Tibial artery (tissue), 4 donors: ENCODE results near the gene DDHD1.

Source experiments
- DNase-seq, 2 donors: peaks; one replicate each; pipeline ENCODE4 v3.0.0-alpha.2; 2019
- H3K27ac ChIP-seq, 2 donors: fragments of 200-600 bp; sonication (generic) in 1 of 2; 1 replicate in 1 of 2; 2 replicates in 1 of 2; pipeline ENCODE4 v1.5.1; 2018 to 2019; ENCODE audit warnings: mild to moderate bottlenecking in 1 of 2
- H3K27me3 ChIP-seq, 2 donors: fragments of 200-600 bp; sonication (generic) in 1 of 2; one replicate each; pipeline versions ENCODE4 v1.5.1 to v1.6.0; 2016 to 2019
- H3K36me3 ChIP-seq, 3 donors: fragments of 200-600 bp; sonication (generic) in 2 of 3; one replicate each; pipeline ENCODE4 v1.5.1; 2016 to 2019; ENCODE audit warnings: mild to moderate bottlenecking in 2 of 3
- H3K4me1 ChIP-seq, 4 donors: fragments of 200-600 bp; sonication (generic) in 2 of 4; 1 replicate in 3 of 4; 2 replicates in 1 of 4; pipeline ENCODE4 v1.5.1; 2016 to 2019
- H3K4me3 ChIP-seq, 2 donors: fragments of 200-600 bp; sonication (generic) in 1 of 2; 1 replicate in 1 of 2; 2 replicates in 1 of 2; pipeline ENCODE4 v1.5.1; 2018 to 2019; ENCODE audit warnings: mild to moderate bottlenecking in 2 of 2
- H3K9me3 ChIP-seq, 3 donors: fragments of 200-600 bp; sonication (generic) in 1 of 3; one replicate each; pipeline ENCODE4 v1.5.1; 2016 to 2019
- intact Hi-C: fragments of 100-400 bp; cut with DNase I; formaldehyde crosslinking; loops from one replicate; pipeline ENCODE4 v1.15.0; 2023; ENCODE audit warnings: low total_unique reads
- TF ChIP-seq, protein P1 (sequence below), 2 experiments: fragments of 200-600 bp in 1 of 2; fragments of 450-650 bp in 1 of 2; IDR thresholded peaks; one replicate each; pipeline ENCODE4 v1.5.1; 2017 to 2019; ENCODE audit warnings: antibody characterized with exemption in 2 of 2, mild to moderate bottlenecking in 1 of 2, moderate library complexity in 1 of 2

Gene DDHD1

DNA sequence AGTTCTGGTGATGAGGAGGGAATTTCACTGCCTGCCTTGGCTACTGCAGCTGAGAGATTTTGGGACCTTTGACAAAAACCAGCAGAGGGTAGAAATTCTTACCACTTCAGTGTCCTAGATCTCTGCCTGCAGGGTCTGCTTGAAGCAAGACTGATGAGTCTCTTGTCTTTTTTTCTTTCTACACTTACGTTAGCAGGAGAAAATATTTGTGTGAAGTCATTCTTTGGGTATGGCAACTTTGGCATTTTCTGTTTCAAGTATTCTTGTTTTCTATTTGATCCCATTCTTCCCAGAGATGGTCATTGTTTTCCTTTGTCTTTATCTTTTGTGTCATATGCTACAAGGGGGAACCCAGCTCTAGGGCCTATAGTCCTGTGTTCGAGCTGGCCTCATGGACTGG is 136.6 kb downstream of the DDHD1 start:
- TF ChIP-seq, protein P1, sequence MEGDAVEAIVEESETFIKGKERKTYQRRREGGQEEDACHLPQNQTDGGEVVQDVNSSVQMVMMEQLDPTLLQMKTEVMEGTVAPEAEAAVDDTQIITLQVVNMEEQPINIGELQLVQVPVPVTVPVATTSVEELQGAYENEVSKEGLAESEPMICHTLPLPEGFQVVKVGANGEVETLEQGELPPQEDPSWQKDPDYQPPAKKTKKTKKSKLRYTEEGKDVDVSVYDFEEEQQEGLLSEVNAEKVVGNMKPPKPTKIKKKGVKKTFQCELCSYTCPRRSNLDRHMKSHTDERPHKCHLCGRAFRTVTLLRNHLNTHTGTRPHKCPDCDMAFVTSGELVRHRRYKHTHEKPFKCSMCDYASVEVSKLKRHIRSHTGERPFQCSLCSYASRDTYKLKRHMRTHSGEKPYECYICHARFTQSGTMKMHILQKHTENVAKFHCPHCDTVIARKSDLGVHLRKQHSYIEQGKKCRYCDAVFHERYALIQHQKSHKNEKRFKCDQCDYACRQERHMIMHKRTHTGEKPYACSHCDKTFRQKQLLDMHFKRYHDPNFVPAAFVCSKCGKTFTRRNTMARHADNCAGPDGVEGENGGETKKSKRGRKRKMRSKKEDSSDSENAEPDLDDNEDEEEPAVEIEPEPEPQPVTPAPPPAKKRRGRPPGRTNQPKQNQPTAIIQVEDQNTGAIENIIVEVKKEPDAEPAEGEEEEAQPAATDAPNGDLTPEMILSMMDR (IDR thresholded peaks at IDR 0.05): no peak
- H3K4me1 ChIP-seq: peaks cover 0 to 8% (median under 1%) of the 10 kb centered on the region in 4 donors
- intact Hi-C loops: no loop called here
- no peaks in the 10 kb centered on the region for H3K27me3 ChIP-seq
- no peaks in the 10 kb centered on the region for H3K9me3 ChIP-seq
- no peaks in the 10 kb centered on the region for H3K36me3 ChIP-seq
- DNase-seq: no peak
- H3K4me3 ChIP-seq: no peak overlapping the region
- H3K27ac ChIP-seq: no peak overlapping the region

DNA sequence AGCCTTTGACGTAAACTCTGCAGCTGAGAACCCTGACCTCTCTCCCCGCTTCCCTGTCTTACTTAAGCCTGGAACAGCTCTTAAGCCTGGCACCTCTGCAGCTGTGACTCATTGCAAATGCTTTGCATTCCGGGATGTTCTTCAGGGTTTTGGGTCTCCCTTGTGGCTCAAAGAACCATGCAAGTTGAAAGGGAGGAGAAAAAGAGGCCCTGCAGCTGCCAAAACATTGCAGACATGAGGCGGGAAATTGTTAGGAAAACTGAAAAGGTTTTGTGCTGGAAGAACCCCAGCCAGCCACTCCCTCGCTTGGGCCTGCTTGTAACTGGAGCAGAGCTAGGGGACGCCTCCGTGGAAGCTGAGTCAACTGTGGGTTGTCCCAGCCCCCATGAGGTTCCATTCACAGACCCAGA is 142.1 kb downstream of the DDHD1 start:
- Histone ChIP-seq H3K9me3 (no peaks in the 10 kb centered on the region), H3K4me1 (peaks cover 0 to 14% (median 12%) of the 10 kb centered on the region in 4 donors), H3K4me3 (no peak overlapping the region), H3K27me3 (no peaks in the 10 kb centered on the region), H3K27ac (peak overlapping the region; percentile 49 to 57), H3K36me3 (no peaks in the 10 kb centered on the region)
- intact Hi-C loops: no loop called here
- TF ChIP-seq, protein P1 (IDR thresholded peaks at IDR 0.05): no peak
- peak; percentile 83 to 86 for DNase-seq

DNA sequence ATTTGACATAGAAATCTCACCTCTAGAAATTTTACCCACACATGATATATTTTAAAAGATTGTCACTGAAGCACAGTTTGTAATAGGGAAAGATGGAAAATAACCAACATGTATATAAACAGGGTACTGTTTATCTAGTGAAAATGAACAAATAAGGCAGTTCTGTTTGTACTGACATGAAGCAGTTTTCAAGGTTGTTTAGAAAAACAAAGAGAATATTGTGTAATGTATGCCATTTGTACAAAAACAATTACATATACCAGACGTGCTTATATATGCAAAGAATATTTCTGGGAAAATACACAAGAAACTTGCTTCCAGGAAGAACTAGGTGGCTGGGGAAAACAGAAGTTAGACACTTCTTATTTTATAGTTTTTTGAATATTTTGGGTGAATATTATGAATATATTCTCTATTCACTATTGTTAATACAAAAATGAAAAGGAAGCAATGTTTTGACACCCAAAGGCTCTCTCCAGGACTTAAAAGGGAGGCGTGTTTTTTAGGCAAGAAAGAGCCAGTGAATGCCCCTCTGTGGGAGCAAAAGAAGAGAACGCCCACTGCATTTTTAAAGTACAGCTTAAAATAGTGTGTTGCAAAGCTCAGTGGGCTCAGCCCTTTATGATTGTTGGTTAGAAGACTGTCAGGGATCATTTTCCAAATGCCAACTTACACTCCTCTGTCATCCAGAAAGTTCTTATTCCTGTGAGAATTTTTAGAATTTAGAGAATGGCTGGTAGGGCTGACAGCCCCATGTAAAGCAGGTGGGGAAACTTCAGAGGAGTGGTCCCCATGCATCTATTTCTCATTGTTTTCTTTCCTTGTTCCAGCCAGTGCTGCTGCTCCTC is 142.7 kb downstream of the DDHD1 start:
- peaks cover 0 to 14% (median 12%) of the 10 kb centered on the region in 4 donors for H3K4me1 ChIP-seq
- intact Hi-C loops: no loop called here
- no peaks in the 10 kb centered on the region for H3K36me3 ChIP-seq
- H3K9me3 ChIP-seq: no peaks in the 10 kb centered on the region
- TF ChIP-seq, protein P1 (IDR thresholded peaks at IDR 0.05): no peak
- H3K27ac ChIP-seq: peak overlapping the region; percentile 49 to 57
- DNase-seq: no peak
- no peak overlapping the region for H3K4me3 ChIP-seq
- no peaks in the 10 kb centered on the region for H3K27me3 ChIP-seq

DNA sequence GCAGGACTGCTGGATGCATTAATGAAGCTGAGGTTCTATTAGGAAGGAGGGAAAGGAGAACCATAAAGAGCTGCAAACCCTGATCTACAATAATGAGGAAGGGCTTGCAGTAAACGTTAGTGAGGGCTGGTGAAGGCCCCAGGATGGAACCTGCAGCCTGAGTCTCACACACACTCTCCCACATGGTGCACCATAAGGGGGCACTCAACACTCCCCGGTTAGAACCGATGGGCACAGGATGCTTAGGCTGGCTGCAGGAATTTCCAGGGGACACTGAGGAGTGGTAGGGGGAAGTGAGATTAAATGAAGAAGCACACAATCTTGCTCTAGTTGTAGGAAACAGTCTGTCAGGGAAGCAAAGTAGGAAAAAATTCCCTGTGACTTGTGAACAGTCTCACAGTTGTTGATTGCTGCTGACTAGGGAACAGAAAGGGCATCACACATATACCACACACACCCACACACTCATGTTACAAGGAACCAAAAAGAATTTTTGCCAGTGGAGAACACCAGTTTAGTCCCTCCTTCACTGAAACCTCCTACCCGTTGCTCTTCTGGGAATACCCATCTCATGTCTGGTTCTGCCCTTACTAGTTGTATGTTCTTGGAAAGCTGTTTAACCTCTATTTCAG is 146.1 kb downstream of the DDHD1 start:
- no peak overlapping the region for H3K4me3 ChIP-seq
- H3K9me3 ChIP-seq: no peaks in the 10 kb centered on the region
- H3K4me1 ChIP-seq: peaks cover 0 to 14% (median 12%) of the 10 kb centered on the region in 4 donors
- H3K36me3 ChIP-seq: no peaks in the 10 kb centered on the region
- no peak overlapping the region for H3K27ac ChIP-seq
- H3K27me3 ChIP-seq: no peaks in the 10 kb centered on the region
- intact Hi-C loops: no loop called here
- DNase-seq: no peak
- TF ChIP-seq, protein P1 (IDR thresholded peaks at IDR 0.05): no peak

DNA sequence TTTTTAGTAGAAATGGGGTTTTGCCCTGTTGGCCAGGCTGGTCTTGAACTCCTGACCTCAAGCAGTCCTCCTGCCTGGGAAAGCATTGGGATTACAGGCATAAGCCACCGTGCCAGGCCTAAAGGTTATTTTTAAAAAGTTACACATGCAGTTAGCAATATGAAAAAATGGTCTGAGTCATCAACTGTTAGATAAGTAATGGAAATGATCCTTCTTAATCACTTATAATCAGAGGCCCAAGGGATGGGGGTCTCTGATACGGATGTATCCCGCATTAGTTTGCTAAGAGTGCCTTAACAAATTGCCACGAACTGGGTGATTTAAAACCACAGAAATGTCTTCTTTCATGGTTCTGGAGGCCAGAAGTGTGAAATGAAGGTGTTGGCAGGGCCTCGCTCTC is 148.1 kb downstream of the DDHD1 start:
- no peak overlapping the region for H3K4me3 ChIP-seq
- intact Hi-C loops: no loop called here
- H3K9me3 ChIP-seq: no peaks in the 10 kb centered on the region
- H3K27ac ChIP-seq: no peak overlapping the region
- no peak for DNase-seq
- H3K4me1 ChIP-seq: no peaks in the 10 kb centered on the region
- no peaks in the 10 kb centered on the region for H3K36me3 ChIP-seq
- no peaks in the 10 kb centered on the region for H3K27me3 ChIP-seq
- TF ChIP-seq, protein P1 (IDR thresholded peaks at IDR 0.05): no peak
